HG02623 (cell line): ENCODE results near the gene COTL1.
"Not testable (repeated sequence)": the region's sequence is repeated elsewhere in the genome, so short reads cannot be mapped to it uniquely, and the experiment has no call there.

Source experiments
- ATAC-seq: cut with Tn5 transposase; IDR thresholded peaks from one replicate; pipeline ENCODE4 v1.9.1; 2021; ENCODE audit warnings: moderate library complexity; ENCODE audit not compliant: unreplicated experiment

Gene COTL1

DNA sequence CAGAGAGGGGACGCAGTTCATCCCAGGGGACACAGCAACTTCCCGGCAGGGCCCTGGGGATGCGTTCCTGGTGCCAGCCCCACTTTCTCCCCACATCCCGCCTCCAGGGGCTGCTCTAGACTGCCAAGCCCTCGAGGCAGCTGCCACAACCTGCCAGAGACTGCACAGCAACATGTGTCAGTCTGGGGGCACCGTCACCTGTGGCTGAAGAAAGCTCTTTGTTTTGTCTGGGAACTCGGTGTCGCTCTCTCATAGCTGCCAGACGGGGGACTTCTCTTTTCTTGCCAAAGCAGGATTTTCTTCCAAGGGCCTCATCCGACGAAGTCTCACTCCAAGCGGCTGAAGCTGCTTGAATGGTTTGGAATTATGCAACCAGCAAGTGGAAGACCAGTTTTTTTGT, 43.7 kb downstream of the COTL1 start:
- ATAC-seq: no peak

DNA sequence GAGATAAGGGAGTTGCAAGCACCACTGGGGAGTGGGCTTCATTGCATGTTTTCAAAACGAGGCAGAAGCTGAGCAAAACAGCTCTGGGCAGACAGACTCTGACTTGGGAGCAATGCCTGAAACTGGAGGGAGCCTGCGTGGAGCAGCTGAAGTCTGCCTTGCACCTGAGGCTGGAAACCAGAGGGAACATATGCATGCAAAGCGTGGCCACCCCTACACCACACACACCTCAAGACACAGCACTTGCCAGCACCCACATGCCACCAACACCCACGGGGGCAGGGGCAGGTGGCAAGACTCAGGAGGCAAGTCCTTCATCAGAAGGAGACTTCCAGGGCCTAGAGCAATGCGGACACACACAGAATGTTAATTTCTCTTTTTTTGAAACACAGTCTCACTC, 45.8 kb downstream of the COTL1 start:
- no peak for ATAC-seq

DNA sequence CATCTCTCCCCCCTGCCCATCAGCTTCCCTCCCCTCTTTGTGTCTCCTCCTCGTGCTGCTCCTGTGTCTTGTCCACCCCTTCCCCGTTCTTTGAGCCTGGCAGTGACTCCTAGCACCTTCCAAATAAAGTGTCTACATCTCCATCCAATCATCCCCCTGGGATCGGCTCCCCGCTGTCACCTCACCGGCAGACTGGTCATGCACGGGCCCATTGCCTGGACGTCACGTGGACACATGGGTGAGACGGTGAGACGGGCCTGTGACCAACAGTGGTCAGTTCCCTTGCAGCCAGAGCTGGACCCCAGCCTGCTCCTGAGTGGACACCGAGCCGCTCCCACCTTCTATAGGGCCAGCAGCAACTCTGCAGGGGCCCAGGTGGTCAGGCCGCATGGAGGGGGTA, 46.4 kb downstream of the COTL1 start:
- no peak for ATAC-seq

DNA sequence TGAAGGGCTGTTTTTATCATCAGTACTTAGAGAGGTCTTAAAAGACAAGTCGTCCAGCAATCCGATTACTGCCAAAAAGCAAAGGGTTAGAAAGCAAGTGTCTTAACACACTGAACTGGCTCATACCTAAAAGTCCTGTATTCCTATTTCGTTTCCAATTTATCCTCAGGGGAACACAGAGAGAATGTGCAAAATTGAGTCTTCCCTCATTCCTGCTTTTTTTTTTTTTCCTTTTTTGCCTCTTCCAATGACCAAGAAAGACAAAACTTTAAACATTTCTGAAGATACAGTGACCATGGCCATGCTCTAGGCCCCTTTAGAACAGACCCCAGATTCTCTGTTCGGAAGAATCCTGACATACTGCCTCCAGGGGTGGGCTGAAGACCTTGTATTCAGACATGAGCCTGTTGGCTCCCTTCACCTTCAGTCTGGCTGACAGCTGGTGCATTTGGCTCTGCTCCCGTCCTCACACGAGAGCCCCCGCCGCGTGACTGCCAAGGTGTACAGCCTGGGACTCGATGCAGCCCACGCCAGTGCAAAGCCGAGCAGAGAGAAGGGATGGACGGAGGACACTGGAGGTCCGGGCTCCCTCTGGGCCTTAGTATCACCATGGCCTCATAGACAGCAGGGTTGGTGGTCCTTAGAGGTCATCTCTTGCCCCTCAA, 47.0 kb downstream of the COTL1 start:
- no peak for ATAC-seq

DNA sequence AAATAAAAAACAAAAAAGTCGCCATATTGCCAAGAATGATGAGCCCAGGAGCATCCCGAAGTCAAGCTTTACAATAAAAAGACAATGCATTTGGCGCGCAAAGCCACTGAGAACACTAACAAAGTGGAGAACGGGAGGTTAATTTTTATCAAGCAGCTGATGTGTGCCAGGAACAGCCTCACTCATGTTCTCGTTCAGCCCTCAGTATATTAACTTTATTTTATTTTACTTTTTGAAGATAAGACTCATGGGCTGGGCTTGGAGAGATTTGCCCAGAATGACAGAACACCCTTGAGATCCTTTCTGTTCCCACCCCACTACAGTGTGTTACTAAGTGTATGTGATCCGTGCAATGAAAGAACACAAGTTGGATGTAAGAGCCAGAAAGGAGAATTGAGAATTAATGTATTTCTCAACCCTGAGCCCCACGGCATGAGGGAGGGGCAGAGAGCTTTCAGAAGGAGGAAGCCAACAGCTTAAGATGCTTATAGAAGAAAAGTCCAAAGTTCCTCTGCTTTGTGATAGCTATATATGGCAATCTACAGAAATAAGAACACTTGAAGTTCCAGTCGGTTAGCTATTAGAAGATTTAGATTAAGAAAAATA, 48.4 kb downstream of the COTL1 start:
- no peak for ATAC-seq

DNA sequence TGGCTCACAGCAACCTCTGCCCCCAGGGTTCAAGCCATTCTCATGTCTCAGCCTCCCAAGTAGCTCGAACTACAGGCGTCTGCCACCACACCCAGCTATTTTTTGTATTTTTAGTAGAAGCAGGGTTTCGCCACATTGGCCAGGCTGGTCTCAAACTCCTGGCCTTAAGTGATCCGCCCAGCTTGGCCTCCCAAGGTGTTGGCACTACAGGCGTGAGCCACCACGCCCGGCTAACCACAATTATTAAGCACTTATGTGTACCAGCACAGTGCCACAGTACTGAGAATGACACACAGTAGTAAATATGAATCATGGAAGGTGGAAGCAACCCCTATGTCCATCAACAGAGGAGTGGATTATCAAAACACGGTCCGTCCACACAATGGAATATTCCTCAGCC, 49.8 kb downstream of the COTL1 start:
- no peak for ATAC-seq

DNA sequence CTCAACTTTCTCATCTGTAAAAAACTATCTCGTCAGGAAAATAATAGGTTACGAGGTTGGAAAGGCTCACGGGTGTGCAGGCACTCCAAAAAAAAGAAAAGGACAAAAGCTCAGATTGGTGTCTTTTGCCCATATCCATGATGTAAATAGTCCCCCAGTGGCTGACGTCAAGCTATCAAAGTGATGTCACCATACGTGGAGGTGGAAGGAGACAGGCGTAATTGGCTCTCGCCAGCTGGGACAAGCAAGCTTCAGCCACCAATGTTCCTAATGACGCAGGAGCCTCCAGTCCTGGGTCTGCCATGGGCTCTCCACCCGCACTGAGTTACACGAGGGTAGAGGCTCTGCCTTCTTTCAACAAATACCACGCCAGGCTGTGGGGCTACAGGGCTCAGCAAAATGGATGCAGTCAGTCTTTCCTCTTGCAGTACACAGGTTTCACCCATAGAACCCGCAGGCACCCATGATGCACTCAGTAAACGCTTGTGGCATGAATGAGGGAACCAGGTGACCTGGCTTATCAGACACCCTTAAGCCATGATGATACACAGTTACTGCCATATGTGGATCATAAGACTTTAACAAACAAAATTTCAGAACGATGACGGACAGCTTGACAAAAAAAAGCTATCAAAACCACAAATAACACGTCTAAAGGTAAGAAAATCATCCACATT, 50.5 kb downstream of the COTL1 start:
- ATAC-seq: no peak

DNA sequence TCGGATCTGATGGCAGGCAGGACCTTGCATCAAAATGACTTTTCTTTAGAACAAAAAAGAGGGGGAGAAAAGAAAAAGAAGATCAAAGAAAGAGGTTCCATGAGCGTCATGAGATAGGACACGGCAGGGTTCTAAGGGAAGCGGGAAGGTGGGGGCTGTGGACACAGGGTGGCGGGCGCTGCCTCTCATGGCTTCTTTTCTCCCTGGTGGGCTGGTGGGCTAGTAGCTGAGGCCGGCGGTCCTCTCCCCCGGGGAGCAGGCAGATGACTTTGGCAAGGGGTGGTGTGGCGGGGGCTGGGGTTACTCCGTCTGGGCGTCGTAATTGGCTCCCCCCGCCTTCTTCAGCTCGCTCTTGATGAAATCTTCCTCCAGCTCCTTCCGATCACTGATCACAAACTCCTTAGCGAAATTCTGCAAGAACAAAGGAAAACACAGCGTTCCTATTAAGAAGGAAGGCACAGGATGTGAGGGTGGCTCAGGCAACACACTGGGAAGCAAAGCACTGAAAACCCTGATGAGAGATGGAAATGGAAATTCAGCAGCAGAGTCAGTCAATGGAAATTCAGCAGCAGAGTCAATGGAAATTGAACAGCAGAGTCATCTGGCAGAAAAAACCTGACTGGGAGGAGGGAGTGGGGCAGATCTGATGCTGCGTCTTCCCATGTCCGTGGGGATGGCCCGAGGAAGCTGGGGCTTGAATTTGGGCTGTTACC, 51.2 kb downstream of the COTL1 start:
- no peak for ATAC-seq

DNA sequence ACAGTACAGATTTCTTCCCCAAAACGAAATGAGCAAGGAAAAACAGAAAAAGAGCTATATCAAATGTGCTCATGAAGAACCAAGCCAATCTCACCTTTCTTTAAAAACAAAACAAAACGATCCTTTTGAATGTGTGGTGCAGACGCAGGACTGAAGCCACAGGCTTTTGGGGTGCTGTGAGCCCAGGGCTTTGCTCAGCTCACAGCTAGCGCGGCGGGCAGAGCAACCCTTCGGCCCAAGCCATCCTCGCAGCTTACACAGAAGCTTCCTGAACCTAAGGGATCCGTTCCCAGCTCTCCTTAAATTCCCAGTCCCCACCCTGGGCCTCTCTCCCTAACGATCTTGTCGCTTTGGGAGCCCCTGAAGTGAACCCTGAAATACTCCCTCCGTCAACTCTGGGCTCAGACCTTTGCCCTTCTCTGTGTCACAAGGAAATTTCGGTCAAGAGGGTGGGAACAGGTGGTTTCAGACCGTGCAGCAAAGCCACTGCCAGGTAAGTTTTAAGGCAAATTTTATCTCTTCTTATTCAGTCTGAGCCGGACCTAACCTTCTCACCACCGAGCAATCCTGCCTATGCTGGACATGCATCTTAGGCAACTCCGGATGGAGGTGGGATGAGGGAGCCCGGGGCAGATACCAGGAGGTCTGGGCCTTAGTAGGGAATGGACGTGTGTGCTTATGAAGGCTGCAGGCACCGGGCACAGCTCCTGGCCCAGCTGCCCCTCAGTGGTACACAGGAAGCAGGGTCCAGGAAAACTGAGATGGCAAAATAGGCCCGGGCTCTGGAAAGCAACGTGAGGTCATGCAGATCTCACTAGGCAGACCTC, 52.0 kb downstream of the COTL1 start:
- ATAC-seq: no peak

DNA sequence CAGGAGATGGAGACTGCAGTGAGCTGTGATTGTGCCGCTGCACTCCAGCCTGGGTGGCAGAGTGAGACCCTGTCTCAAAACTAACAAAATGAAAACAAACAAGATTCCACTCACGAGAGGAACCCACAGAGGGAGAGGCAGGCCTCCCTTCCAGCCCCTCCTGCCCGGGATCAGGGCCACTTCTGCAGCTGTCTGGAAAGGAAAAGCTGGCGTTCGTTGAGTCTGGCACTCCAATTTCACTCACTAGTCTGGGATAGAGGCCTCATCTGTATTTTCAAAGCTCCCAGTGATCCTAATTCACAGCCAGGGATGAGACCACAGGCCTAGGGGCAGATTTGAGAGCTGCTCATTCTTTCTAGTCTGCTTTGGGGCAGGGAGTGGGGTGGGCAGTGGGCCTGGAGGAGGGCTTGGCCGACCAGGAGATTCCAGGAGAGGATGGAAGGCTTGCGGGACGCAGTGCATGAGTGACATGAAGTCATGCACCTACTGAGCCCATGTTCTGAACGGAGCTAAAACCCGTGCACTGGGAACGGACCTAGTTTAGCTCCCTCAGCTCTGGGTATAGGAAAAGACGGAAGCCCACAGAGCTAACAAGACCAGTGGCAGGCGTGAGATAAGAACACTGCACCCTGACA, 54.0 kb downstream of the COTL1 start:
- ATAC-seq: no peak

DNA sequence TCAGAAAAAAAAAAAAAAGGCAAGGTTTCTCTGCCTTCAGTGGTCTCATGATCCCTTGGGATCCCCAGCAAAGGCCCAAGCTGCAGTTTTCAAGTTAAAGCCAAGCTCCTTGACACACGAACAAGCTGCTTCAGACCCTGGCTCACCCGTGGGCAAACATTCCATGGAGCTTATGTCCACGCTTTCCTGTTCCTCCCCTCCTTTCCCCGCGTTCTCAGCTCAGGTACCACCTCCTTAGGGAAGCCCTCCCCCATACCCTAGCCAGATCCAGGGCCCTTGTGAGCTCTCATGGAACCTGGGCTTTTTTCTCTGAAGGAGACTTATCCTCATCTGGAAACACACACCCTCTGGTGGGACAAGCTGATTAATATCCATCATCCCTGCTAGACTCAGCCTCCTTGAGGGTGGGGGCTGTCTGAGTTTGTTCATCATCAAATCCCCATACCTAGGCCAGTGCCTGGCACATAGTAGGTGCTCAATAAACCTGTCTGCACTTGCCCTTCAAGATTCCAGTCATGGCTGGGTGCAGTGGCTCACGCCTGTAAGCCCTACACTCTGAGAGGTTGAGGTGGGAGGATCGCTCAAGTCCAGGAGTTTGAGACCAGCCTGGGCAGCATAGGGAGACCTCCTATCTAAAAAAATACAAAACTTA, 54.7 kb downstream of the COTL1 start:
- no peak for ATAC-seq

DNA sequence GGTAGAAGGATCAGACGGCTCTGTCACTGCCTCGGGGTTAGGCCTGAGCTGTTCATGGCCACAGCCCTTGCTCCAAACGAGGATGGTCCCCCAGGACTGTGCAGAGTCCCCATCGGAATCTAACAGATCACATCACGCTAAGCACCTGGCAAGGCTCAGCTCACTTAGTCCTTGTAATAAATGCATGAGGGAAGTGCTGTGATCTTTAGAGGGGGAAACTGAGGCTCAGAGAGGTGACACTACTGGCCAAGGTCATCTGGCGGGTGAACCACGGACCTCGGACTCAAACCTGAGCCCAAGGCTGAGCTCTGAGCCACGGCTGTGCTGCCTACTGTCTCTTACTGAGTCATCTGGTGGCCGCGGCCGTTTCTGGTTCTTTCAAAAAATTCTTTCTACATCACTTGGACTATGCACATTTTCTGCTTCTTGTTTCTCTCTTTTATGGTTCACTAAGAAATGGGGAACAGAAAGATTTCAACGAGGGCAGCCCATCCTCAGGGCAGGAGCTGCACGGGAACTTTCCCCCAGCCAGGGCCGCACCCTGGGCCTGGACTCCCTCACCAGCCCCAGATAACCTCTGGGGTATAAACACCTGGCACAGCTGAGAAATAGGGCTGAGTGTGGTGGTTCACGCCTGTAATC, 55.6 kb downstream of the COTL1 start:
- no peak for ATAC-seq

DNA sequence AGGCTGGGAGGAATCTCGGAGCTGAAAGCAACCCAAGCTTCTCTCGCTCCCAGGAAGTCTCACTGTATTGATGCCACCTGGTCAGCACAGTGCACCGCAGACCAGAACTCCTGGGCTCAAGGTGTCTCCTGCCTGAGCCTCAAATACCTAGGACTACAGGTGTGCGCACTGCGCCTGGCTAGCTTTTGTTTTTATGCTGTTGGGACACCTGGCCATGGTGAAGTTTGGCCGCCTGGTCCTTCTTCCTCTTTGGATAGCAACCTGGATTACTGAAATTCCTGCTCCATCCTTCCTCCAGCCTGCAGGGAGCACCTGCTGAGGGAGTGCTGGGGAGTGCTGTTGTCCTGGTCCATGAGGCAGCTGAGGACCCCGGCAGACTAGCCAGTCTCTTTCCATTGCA, 56.6 kb downstream of the COTL1 start:
- no peak for ATAC-seq

DNA sequence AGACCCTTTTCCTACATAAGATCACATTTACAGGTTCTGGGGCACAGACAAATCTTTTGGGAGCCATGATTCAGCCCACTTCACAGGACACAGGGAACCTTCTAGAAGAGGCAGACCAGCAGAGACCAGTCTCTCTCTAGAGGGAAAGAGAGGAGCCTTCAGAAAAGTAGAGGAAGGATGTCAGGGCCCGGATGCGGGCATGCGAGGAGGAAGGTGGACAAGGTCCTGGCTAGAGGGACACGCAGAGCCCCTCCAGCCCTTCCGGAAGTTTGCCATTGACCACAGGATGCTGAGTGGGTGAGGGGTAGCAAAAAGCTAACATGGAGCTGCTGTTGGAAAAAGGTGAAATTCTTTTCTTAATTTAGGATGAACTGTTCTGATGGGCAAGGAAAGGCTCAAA, 57.6 kb downstream of the COTL1 start:
- no peak for ATAC-seq

DNA sequence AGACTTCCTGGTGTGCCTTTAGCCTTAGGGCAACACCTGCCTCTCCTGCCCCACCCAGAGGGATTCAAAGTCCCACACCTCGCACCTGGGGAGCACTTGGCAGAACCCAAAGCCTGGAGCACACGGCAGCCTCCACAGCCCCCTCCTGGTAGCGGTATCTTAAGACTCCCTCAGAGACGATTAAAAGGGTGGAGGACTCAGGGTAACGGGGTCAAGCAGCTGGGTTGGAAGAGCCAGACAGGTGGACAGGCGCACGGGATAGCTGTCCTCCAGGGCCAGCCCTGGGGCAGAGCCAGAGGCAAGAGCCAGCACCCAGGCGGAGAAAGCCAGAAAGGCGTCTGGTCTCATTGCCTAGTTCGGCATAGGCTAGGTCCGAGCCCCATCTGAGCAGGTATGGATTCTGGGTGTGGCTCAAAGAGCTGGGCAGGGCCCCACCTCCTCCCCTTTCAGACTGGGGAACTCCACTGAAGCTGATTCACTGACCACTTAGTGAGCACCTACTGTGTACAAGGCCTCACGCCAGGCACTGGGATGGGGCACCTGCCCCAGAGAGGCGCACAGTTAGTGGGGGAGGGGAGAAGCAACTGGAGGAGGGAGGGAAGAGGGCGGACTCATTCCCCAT, 58.5 kb downstream of the COTL1 start:
- no peak for ATAC-seq

DNA sequence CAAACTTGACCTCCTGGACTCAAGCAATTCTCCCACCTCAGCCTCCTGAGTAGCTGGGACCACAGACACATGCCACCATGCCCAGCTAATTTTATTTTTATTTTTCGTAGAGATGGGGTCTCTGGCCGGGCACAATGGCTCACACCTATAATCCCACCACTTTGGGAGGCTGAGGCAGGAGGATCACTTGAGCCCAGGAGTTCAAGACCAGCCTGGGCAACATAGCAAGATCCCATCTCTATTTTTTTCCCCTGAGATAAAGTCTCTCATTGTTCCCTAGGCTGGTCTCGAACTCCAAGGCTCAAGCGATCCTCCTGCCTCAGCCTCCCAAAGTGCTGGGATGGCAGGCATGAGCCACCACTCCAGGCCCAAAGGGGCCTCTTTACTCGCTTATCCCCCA, 59.0 kb downstream of the COTL1 start:
- ATAC-seq: not testable (repeated sequence)

DNA sequence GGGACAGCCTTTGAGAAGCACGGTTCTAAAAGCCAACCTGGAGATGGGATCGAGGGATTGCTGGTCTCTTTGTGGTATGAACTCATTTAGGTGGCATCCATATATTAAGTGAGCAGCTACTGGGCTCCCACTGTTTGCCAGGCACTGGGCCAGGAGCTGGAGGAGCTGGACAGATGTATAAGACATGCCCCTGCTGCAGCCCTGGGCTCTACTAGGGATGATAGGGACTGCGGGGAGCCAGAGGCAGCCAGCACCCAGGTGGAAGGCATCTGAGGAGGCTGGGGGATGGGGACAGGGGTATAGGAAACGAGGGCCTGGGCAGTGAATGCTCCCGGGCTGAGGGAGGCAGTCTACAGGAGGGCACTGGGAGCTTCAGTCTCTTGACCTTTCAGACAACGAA, 60.4 kb downstream of the COTL1 start:
- ATAC-seq: no peak

DNA sequence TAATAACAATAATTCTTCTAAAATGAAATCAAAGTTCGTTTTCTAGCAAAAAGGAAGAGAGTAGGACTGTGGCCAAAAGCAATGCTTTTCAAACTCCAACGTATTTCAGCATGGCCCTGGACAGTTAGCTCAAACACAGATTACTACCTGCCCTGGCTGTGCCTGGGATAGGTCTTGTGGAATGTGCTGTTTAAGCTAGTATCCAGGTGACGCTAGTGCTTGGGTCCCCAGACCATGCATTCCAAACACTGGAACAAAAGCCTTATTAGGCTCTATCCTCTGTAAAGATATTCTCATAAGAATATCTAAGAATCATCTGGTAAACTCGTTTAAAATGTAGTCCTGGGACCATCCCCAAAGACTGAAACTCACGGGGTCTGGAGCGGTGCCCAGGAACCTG, 60.8 kb downstream of the COTL1 start:
- no peak for ATAC-seq
